Tracheal epithelial cell (primary cell): ENCODE measurements around the gene MAGEE2. TPM values are rescaled to one million over a fixed set of nuclear protein-coding genes. Genes with fewer than 3 reads are reported as not detected.

Experiments used
- total RNA-seq: library from RNA; depleted of rRNA; stranded (reverse); fragments of >200 nt; gene quantifications from 2 replicates; pipeline ENCODE4 v1.2.1, GENCODE V29; 2014

MAGEE2 gene, protein sequence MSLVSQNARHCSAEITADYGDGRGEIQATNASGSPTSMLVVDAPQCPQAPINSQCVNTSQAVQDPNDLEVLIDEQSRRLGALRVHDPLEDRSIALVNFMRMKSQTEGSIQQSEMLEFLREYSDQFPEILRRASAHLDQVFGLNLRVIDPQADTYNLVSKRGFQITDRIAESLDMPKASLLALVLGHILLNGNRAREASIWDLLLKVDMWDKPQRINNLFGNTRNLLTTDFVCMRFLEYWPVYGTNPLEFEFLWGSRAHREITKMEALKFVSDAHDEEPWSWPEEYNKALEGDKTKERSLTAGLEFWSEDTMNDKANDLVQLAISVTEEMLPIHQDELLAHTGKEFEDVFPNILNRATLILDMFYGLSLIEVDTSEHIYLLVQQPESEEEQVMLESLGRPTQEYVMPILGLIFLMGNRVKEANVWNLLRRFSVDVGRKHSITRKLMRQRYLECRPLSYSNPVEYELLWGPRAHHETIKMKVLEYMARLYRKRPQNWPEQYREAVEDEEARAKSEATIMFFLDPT
- not detected in 2 replicates for total RNA-seq

DNA sequence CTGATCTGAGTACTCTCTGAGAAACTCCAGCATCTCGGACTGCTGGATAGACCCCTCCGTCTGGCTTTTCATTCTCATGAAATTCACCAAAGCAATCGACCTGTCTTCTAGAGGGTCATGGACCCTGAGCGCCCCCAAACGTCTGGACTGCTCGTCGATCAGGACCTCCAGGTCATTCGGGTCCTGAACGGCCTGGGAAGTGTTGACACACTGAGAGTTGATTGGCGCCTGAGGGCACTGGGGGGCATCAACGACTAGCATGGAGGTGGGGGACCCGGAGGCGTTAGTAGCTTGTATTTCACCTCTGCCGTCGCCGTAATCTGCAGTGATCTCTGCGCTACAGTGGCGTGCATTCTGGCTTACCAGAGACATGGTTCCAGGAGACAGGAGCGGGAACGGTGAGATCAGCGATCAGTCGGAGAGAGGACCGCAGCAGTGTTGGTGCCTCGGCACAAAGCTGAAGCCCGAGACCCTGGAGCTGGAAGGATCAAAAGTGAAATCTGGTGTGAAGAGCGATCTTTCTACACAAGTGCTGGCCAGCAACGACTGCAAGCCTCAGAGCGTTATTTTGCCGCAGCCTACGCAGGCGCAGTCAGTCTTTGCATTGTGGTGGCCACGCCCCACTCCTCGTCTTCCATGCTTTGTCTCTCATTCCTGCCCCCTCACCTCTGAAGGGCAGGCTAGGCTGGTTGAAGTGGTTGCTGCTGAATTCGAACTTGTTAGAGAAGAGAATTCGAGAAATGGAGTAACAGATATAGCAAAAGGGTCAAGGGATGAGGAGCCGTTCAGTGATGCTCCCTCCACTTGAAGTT, at the start of gene MAGEE2:
Gene MAGEE2, minus strand, starts transcription at position 575 of the 812 bp plus-strand sequence. Its CDS starts 203 bp downstream, at position 372.

